GM19395 (cell line): ENCODE results near the gene RABGAP1.

Experiments
- ATAC-seq: cut with Tn5 transposase; IDR thresholded peaks from one replicate; pipeline ENCODE4 v1.9.1; 2021; ENCODE audit warnings: mild to moderate bottlenecking, moderate library complexity; ENCODE audit not compliant: unreplicated experiment

Gene RABGAP1

GRCh38 chr9:123150708-123151503 is 210.1 kb downstream of the RABGAP1 start:
- ATAC-seq = no peak
